ENCODE results near the gene KLB.

- TF ChIP-seq GATA2 (IDR thresholded peaks at IDR 0.05; ENCODE audit: low read depth, low read length) (no peak), GATA3 (IDR thresholded peaks at IDR 0.05; ENCODE audit: low read depth, low read length) (no peak)
These were observed 83.6 kb downstream of the KLB start for GRCh38 chr4:39490322-39490721.
